NCI-H510A treated with DMSO at 0.1 percent for 48 hours (cell line): Measurements from ENCODE around the gene NRCAM.

Source experiments
- DNase-seq: peaks from one replicate; lab custom pipeline; 2025; lab: John Stamatoyannopoulos, UW

NRCAM gene

DNA sequence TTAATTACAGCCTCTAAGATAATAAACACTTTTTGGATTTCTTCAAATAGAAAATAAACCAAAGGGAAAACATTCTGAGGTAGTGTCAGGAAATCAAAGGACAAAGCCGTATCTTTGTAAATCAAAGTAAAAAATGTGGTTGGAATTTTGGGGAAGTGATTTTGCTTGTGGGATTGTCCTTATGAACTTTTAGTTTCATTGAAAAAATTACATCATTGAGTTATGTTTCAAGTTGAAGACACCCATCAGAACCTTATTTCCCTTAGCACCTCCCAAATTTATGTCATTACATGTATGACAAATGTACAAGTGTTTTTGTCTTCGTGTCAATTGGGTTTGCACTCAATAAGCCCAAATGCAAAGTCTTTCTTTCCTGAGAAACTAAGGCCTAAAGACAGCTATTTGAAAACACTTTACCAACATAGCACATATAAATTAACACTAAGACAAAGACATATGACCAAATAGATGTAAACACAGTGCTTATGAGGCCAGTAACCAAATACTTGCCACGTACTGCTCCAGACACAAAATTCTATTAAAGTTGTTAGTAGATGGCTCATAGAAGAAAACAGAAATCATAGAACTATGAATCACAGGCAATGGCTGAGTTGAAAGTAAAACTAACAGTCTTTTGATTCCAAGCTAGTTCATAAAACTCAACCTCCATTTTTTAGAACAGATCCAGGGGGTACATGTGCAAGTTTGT lies 299.2 kb downstream of the NRCAM start:
- no peak for DNase-seq

DNA sequence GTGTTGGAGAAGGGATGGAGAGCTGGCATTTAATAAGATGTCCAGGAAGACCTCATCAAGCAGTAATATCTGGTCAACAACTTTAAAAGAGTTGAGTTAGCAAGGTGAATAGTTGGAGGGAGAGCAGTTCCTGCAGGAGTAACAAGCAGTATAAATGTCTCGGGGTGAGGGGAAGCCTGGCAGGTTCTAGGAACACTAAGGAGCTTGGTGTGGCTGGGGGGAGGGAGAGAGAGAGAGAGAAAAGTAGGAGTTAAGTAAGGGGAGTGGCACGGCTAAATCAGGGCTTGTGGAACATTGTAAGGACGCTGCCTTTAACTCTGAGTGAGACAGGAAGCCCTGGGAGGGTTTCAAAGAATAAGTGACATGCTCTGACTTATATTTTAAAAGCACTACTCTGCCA lies 304.0 kb downstream of the NRCAM start:
- no peak for DNase-seq

DNA sequence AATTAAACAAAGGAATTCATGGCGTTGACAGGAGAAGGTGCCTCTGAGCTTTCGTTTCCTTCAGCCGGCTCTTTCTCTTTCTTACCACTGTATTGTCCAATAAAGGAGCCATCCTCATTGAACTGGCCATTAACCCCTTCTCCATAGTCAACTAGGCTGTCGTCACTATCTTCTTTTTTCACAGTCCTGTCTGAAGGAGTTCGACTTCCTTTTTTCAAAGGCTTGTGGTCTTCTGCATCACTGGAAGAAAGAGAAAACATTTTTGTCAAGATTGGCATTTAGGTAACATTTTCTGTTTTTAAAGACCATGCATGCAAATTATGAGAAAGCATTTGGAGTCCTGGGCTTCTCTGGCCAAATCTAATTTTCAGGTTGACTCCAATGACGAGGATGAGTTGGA lies 306.3 kb downstream of the NRCAM start:
- no peak for DNase-seq

DNA sequence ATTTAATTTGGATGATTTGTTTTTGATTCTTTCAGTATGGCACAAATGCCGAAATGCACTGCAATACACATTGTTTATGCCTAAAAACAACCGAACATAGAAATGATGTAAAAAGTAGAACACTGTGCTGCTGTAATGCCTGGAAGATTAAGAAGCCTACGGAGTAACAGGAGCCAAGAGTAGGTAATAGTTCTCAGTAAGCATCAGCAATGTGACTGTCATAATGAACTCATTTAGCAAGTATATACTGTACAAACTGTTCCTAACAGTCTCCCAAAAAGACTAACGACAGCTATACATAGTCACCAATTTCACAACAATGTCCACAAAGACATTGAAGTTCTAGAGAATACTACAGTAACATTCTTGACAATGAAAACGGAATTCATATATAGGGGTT lies 307.1 kb downstream of the NRCAM start:
- no peak for DNase-seq

DNA sequence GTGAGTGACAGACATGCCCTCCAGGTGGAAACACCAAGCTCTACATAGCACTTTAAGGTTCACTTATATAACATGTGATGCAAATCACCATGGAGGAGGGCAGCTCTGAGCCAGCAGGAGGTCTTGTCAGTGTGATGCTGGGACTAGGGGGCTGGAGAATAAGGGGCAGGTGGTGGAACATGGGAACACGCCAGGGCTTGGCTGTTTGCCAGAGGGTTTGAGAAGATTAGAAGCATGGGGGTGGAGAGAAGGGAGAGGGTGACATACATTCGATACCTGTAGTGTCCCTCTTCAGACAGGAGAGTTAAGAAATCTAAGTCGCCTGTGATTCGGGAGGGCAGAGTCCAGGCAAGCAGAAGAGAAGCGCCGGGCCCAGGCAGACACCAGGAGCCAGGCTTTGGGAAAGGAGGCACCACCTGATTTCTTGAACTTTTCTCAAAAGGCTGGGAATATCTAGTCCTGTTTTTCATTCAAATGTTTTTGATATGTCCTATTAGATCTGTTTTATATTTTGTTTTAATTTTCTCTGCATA lies 309.1 kb downstream of the NRCAM start:
- peak; percentile 92 for DNase-seq

DNA sequence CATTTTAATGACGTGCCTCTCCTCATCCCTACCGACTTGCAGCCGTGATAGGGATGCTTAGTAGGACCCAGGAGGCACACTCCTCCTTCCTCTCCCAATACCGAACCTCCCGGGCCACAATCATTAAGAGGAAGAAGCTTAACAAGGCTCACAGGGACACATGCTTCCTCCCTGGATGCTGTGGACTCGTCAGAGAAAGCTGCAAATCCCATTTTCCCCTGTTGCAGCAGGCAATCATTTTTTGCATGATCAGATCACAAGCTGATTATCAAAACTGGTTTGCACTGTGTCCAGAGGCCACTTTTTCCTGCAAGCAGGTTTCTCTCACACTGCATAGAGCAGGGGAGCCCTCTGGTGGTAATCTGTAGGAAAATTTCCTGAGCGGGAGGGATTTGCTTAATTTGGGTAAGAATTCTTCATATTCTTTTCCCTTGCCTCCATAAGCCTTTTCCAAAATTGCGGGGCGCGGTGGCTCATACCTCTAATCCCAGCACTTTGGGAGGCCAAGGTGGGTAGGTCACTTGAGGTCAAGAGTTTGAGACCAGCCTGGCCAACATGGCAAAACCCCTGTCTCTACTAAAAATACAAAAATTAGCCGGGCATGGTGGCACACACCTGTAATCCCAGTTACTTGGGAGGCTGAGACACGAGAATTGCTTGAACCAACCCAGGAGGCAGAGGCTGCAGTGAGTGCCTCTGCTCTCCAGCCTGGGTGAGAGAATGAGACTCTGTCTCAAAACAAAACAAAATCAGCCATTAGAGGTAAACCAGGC lies 310.0 kb downstream of the NRCAM start:
- peak; percentile 44 for DNase-seq

DNA sequence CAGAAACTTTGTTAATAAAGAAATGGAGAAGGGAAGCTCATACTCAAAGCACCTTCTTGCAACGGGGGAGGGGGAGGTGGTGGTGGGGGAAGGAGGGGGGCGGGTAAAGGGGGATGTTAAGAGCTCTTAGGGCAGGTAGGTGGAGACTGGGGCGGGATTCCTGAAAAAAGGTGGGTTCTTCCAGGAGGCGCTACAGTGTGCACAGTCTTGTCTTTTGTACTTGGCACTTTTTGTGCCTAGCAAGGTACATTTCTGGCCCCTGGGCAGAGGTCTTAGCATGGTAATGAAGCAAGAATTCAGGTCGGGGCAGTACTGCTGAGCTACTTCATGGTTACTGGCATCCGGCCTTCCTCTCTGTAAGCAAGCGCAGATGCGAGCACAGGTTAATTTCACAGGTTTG lies 310.8 kb downstream of the NRCAM start:
- DNase-seq, result no peak

DNA sequence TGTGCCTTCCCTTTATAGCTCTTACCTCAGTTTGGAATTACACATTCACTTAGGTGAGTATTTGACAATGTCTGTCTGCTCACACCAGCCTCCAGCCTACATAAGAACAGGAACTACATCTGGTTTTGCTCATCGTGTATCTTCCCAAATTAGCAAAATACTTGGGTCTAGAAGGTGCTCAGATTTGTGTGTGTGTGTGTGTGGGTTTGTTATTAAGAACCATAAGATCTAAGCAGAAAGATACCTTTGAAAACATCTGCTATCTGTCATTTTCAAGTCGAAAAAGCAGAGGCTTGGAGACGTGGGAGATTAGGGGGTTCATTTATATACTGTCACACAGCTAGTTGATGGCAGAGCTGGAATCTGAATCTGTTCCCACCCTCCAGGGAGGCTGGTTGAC lies 311.3 kb downstream of the NRCAM start:
- no peak for DNase-seq

DNA sequence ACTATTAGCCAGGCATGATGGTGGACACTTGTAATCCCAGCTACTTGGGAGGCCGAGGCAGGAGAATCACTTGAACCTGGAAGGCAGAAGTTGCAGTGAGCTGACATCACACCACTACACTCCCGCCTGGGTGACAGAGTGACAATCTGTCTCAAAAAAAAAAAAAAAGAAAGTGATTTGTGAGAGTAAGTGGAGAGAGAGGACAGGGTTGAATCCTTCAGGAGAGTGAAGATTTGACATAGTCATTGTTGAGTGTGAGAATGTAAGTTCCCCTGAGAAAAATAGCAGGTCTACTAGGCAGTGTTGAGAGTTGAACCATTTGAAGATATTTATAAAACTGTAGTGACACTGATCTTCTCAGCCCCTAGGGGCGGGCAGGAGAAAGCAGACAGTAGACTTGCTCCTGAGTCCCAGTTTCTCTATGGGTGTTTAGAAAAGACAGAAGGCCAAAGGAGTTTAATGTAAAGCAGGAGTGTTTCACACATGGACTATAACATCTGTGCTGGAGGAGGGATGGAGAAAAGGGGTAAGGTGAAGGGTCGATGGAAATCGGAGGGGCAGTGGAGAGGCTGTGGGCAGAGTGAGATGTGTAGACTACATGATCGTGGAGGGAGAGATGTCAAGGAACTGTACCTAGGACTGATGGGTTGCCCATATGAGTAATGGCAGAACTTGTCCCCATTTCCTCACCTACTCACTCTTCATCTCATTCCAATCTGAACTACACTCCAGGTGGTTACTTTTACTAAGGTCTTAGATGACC lies 312.4 kb downstream of the NRCAM start:
- no peak for DNase-seq

DNA sequence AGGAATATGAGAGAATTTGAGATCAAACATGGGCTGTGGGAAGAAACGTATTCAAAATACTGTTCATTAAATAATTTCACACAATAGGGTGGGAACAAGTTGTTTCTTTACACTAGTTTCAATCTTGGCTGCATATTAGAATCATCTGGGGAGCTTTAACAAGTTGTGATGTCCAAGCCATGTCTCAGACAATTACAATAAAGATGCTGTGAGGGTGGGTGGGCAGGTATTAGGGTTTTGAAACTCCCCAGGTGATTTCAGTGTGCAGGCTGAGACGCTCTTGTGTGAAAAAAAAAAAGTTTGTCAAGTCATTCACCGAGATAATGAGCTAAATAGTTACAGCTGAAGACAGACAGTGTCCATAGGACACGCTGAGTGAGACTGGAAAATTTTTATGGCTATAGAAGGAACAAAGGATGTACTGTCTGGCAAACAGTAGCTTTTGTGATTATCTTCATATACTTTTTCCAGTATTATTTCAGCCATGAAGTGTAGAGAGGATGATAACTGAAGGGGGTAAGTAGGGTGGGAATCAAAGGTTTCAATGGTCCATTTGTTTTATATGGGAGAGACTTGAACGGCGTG lies 313.5 kb downstream of the NRCAM start:
- no peak for DNase-seq

DNA sequence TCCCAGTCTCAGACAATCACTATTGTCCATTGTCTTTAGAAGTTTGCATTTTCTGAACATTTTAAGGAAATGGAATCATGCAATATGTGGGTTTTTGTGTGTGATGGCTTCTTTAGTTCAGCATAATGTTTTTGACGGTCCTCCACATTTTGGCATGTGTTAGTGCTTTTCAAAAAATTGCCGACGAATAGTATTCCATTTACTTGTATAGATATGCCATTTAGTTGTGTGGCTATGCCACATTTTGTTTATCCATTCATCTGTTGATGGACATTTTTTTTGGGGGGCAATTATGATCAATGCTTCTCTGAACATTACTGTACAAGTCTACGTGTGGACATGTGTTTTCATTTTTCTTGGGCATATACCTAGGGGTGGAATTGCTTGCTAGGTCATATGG lies 314.1 kb downstream of the NRCAM start:
- no peak for DNase-seq

DNA sequence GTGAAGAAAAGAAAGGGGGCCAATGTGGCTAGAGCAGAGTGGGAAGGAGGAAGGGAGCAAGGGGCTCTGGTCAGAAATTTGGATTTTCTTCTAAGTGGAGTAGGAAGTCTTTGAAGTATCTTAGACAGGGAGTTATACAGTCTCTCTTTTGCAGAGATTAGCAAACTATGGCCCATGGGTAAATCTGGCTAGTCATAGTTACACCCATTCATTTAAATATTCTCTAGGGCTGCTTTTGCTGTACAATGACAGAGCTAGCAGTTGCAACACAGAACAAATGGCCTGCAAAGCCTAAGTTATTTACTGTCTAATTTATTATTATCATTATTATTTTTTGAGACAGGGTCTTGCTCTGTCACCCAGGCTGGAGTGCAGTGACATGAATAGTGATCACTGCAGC lies 315.6 kb downstream of the NRCAM start:
- DNase-seq, result no peak

DNA sequence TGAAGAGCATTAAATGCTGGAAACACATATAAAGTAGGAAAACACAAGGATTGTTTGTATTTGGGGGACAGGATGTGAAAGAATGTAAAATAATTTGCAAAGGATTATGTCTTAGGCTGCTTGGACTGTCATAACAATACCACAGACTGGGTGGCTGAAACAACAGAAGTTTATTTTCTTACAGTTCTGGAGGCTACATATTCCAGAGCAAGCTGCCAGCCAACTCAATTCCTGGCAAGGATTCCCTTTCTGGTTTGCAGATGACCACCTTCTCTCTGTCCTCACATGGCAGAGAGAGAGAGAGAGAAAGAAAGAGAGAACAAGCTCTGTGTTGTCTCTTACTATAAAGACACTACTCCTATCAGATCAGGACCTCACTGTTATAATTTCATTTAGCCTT lies 317.3 kb downstream of the NRCAM start:
- DNase-seq, result no peak

DNA sequence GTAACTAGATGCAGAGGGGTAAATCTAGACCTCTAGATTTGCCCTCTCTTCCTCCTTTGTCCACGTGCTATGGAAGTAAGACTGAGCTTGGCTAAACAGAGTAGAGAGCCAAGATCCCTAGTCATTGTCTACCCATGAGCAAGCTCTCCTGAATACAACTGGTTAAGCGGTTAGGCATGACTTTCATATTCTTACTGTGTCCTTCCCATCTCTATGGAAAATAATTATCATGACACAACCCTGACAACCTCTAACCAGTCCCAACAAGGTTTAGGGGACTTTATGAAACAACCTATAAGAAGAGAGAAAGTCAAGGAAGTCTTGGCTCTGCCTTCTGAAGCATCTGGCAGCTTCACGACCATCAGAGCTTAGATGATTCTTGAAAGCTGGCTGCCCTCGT lies 318.2 kb downstream of the NRCAM start:
- DNase-seq, result no peak

DNA sequence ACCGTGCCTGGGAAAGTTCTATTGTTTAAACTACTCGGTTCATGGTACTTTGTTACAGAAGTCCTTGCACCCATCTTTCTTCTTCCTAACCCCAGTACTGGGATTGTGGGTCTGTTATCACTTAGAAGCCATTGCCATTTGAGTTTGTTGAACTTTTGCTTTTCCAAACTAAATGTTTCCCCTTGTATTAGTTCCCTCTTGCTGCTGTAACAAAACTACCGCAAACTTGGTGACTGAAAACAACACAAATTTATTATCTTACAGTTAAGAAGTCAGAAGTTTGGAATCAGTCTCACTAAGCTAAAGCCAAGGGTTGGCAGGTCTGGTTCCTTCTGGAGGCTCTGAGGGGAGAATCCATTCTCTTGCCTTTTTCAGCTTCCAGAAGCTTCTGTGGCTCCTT lies 319.2 kb downstream of the NRCAM start:
- no peak for DNase-seq

DNA sequence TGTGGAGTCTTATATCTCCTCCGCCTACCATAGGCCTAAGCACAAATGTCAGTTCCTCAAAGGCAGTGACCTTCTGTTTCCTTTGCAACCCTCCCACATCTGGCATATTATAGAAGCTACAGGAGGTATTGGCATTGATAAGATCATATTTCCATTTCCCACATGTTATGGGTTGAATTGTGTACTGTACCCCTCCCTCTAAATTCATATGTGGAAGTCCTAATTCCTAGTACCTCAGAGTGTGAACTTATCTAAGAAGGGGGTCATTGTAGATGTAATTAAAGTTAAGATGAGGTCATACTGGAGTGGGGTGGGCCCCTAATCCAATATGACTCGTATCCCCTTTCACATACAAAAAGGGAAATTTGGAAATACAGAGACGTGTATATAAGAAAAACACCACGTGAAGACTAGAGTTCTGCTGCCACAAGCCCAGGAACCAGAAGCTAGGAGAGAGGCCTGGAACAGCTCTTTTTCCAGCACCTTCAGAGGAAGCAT lies 320.0 kb downstream of the NRCAM start:
- DNase-seq, result no peak

DNA sequence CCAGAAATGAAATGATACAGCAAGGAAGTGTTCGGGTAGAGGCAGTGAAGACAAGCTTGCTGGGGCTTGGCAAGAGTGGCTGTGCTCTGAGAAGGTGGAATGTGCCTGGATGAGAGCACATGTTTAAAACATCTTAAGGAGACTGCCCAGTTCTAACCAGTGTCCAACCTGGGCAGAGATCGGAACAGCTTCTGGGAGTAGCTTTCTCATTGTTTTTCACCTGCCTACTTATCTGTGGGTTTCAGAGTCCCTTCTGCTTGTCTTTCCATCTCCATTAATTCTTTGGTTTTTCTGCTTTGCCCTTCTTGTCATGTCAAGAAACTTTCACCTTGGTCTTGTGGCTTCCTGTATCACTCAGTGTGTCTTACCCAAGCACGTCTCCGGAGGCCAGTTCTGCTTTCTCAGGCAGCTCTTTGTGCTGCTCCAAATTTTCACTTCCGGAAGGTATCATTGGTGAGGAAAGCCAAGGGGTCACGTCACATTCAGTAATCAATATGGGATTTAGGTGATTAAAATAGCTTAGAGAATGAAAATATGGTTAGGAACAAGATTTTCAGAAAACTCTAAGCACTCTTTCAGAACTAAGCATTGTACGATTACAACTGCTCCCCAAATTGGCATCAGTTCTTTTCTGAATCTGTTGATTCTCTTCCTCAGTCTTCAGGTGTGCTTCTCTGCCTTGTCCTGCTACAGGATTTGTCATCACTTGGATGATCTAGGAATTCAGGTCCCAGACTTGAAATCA lies 320.6 kb downstream of the NRCAM start:
- DNase-seq, result no peak

DNA sequence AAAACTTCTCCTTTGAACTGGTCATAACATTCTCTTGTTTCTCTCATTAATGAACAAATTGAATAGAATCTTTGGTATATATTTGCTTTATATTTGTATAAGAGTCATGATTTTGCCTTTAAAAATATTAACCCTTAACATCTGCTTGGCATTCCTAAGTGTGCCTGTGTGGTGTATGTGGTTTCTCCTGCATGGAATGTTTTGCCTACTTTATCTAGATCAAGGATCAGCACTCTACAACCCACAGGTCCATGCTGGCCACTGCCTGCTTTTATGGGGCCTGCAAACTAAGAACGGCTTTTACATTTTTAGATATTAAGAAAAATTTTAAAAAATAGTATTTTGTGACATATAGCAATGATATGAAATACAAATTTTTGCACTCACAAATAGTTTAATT lies 321.8 kb downstream of the NRCAM start:
- no peak for DNase-seq

DNA sequence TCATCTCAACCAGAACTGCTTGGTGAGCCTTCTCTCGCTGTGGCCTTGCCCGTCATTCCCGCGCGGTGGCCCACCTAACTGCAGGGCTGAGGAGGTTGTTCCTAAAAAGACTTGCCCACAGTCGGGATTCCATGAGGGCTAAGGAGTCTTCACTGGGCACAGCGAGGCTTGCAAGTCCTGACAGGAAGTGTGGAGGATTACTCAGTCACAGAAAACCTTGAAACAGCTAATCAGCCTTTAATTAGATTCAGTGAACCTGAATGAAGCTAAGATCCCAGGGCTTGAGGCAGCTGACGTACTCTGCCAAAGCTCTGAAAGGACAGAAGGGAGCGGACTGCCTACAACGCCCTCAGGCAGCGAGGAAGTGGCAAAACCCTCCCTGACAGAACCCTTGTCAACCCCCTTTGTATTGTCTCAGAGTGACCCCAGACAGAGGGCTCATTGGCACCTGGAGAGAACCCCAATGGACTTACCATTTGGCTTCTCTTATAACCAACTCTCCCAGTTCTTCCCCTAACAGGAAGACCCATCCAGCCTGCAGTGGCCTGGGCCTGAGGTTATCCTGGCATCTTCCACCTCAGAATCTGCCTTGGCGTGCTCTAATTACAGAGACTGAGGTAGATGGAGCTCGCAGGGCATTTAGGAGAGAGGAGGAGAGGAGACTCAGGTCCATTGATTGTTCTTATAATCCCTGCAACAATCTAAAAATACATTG lies 323.5 kb downstream of the NRCAM start:
- DNase-seq, result no peak

DNA sequence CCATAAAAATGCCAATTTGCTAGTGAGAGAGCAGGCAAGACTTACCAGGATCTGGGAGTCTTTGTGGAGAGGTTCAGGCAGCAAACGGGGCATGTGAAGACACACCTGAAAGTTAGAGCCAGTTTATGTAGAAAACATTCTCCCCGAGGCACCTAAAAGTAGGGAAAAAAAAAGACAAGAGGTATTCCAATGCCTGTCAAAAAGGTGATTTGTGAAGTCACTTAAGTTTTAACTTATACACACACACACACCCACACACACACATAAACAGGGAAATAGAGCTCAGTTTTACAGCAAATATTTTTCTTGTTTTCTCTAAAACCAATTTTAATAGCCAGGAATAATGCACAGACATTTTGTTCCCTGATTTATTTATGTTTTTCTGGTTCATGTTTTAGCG lies 326.0 kb downstream of the NRCAM start, which contains the start of gene LAMB4:
TSS of gene LAMB4 (minus strand) at position 101 of the 400 bp plus-strand sequence. CDS start 7,197 bp downstream, outside the sequence.
- no peak for DNase-seq
